ENCODE measurements around the gene FGFRL1.
"Not testable (repeated sequence)": the region's sequence is repeated elsewhere in the genome, so short reads cannot be mapped to it uniquely, and the experiment has no call there.

- TF ChIP-seq POLR2AphosphoS5, POLR2A (IDR thresholded peaks at IDR 0.05): not testable (repeated sequence)
These were observed 35.2 kb downstream of the FGFRL1 start for GRCh38 chr4:1046581-1047011.
